Liver (tissue), 9 donors: Measurements from ENCODE around the gene FAM204A. TPM values are rescaled to one million over a fixed set of nuclear protein-coding genes. Genes with fewer than 3 reads are reported as not detected.

Experiments
- DNase-seq: peaks from one replicate; pipeline ENCODE4 v3.0.0-alpha.2; 2017; ENCODE audit warnings: low spot score
- H3K27ac ChIP-seq, 2 donors: one replicate each; pipeline ENCODE4 v1.7.0; 2013; ENCODE audit warnings: inconsistent platforms in 2 of 2, low read length in 2 of 2, control low read depth in 1 of 2, low read depth in 1 of 2, mild to moderate bottlenecking in 1 of 2
- H3K27me3 ChIP-seq, 4 donors: one replicate each; pipeline versions ENCODE4 v1.6.1 to v1.7.0; 2013; ENCODE audit warnings: low read length in 3 of 4, inconsistent platforms in 1 of 4, mild to moderate bottlenecking in 1 of 4, moderate library complexity in 1 of 4; ENCODE audit not compliant: control insufficient read depth in 4 of 4, insufficient read depth in 4 of 4
- H3K36me3 ChIP-seq, 4 donors: one replicate each; pipeline versions ENCODE4 v1.6.1 to v1.7.0; 2013; ENCODE audit warnings: low read length in 3 of 4, mild to moderate bottlenecking in 3 of 4, low read depth in 1 of 4, moderate library complexity in 1 of 4; ENCODE audit not compliant: control insufficient read depth in 4 of 4, insufficient read depth in 3 of 4
- H3K4me1 ChIP-seq, 4 donors: one replicate each; pipeline versions ENCODE4 v1.6.1 to v1.7.0; 2013; ENCODE audit warnings: low read length in 3 of 4, mild to moderate bottlenecking in 3 of 4, moderate library complexity in 1 of 4; ENCODE audit not compliant: control insufficient read depth in 4 of 4, insufficient read depth in 4 of 4
- H3K4me3 ChIP-seq, 3 donors: one replicate each; pipeline versions ENCODE4 v1.6.1 to v1.7.0; 2013; ENCODE audit warnings: low read length in 3 of 3, control low read depth in 1 of 3, low read depth in 1 of 3, mild to moderate bottlenecking in 1 of 3
- H3K9ac ChIP-seq, 2 donors: one replicate each; pipeline ENCODE4 v1.7.0; 2013; ENCODE audit warnings: low read length in 2 of 2, mild to moderate bottlenecking in 2 of 2, moderate library complexity in 2 of 2, control low read depth in 1 of 2, low read depth in 1 of 2
- H3K9me3 ChIP-seq, 4 donors: one replicate each; pipeline versions ENCODE4 v1.6.1 to v1.7.0; 2013; ENCODE audit warnings: low read length in 3 of 4; ENCODE audit not compliant: control insufficient read depth in 4 of 4
- ATF3 ChIP-seq: IDR thresholded peaks from 2 replicates; pipeline ENCODE4 v1.6.1; 2016; ENCODE audit warnings: antibody characterized with exemption
- EGR1 ChIP-seq, 2 donors: IDR thresholded peaks; 2 replicates each; pipeline ENCODE4 v1.6.1; 2016 to 2018; ENCODE audit warnings: antibody characterized with exemption in 2 of 2, low read depth in 2 of 2
- FOXA1 ChIP-seq: IDR thresholded peaks from 2 replicates; pipeline ENCODE4 v1.6.1; 2016; ENCODE audit warnings: antibody characterized with exemption
- GABPA ChIP-seq, 2 donors: IDR thresholded peaks in 1 of 2; conservative IDR thresholded peaks in 1 of 2; 2 replicates each; pipeline ENCODE4 v1.6.1; 2016; ENCODE audit warnings: antibody characterized with exemption in 2 of 2, mild to moderate bottlenecking in 1 of 2, moderate library complexity in 1 of 2
- HNF4A ChIP-seq, 2 donors: conservative IDR thresholded peaks; 2 replicates each; pipeline ENCODE4 v1.6.1; 2016; ENCODE audit warnings: antibody characterized with exemption in 2 of 2, mild to moderate bottlenecking in 2 of 2
- HNF4G ChIP-seq: IDR thresholded peaks from 2 replicates; pipeline ENCODE4 v1.6.1; 2016; ENCODE audit warnings: antibody characterized with exemption
- JUND ChIP-seq, 2 donors: IDR thresholded peaks; 2 replicates each; pipeline ENCODE4 v1.6.1; 2016; ENCODE audit warnings: antibody characterized with exemption in 2 of 2
- MAX ChIP-seq: IDR thresholded peaks from 2 replicates; pipeline ENCODE4 v1.6.1; 2016; ENCODE audit warnings: antibody characterized with exemption
- NR2F2 ChIP-seq: IDR thresholded peaks from 2 replicates; pipeline ENCODE4 v1.6.1; 2016; ENCODE audit warnings: antibody characterized with exemption
- RAD21 ChIP-seq, 2 donors: IDR thresholded peaks; 2 replicates each; pipeline ENCODE4 v1.6.1; 2016; ENCODE audit warnings: antibody characterized with exemption in 2 of 2, mild to moderate bottlenecking in 2 of 2
- REST ChIP-seq: IDR thresholded peaks from 2 replicates; pipeline ENCODE4 v1.6.1; 2016; ENCODE audit warnings: antibody characterized with exemption, mild to moderate bottlenecking
- RXRA ChIP-seq, 2 donors: IDR thresholded peaks; 2 replicates each; pipeline ENCODE4 v1.6.1; 2017 to 2018; ENCODE audit warnings: antibody characterized with exemption in 2 of 2, mild to moderate bottlenecking in 1 of 2
- SP1 ChIP-seq: IDR thresholded peaks from 2 replicates; pipeline ENCODE4 v1.6.1; 2018; ENCODE audit warnings: antibody characterized with exemption, mild to moderate bottlenecking
- TAF1 ChIP-seq: conservative IDR thresholded peaks from 2 replicates; pipeline ENCODE4 v1.6.1; 2016; ENCODE audit warnings: antibody characterized with exemption, mild to moderate bottlenecking
- YY1 ChIP-seq: IDR thresholded peaks from 2 replicates; pipeline ENCODE4 v1.6.1; 2016; ENCODE audit warnings: antibody characterized with exemption, mild to moderate bottlenecking
- WGBS: extraction: QIAGEN DNeasy Blood & Tissue Kit; methylation state at CpG from one replicate; pipeline ENCODE4 v1.1.7; 2013; 5-methylcytosine and 5-hydroxymethylcytosine counted together
- polyA plus RNA-seq, 2 donors: library from polyadenylated mRNA; stranded (reverse) in 1 of 2; unstranded in 1 of 2; fragments of 200-250 nt in 1 of 2; fragments of >200 nt in 1 of 2; fragmentation: Nextera tagmentation in 1 of 2; extraction: Ambion mirVana in 1 of 2; gene quantifications; one replicate each; pipeline versions ENCODE4 v1.2.1 to v1.2.3, GENCODE V29; 2013 to 2015
- total RNA-seq, 2 donors: library from RNA; depleted of rRNA; stranded (reverse); fragments of >200 nt; gene quantifications; one replicate each; pipeline ENCODE4 v1.2.3, GENCODE V29; 2014
- TF ChIP-seq, protein P1 (sequence below): IDR thresholded peaks from 2 replicates; pipeline ENCODE4 v1.6.1; 2016; ENCODE audit warnings: antibody characterized with exemption
- donor health status: healthy.
- donor health status: healthy.
- donor health status: healthy.
- donor health status: healthy.
- donor health status: healthy.

The FAM204A gene
- total RNA-seq: 10 to 100 TPM; 19.9 to 22.8 TPM
- polyA plus RNA-seq: 10 to 100 TPM; 17.4 to 22.7 TPM

GRCh38 chr10:118341791-118342637 is at the start of gene FAM204A:
TSS of gene FAM204A (minus strand) at chr10:118342324. CDS start at chr10:118336415, 5,909 bp downstream.
- no peak for TF ChIP-seq FOXA1
- peak; percentile 96 for TF ChIP-seq SP1
- TF ChIP-seq, protein P1, sequence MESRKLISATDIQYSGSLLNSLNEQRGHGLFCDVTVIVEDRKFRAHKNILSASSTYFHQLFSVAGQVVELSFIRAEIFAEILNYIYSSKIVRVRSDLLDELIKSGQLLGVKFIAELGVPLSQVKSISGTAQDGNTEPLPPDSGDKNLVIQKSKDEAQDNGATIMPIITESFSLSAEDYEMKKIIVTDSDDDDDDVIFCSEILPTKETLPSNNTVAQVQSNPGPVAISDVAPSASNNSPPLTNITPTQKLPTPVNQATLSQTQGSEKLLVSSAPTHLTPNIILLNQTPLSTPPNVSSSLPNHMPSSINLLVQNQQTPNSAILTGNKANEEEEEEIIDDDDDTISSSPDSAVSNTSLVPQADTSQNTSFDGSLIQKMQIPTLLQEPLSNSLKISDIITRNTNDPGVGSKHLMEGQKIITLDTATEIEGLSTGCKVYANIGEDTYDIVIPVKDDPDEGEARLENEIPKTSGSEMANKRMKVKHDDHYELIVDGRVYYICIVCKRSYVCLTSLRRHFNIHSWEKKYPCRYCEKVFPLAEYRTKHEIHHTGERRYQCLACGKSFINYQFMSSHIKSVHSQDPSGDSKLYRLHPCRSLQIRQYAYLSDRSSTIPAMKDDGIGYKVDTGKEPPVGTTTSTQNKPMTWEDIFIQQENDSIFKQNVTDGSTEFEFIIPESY: peak; percentile 1
- TF ChIP-seq YY1: peak; percentile 99
- peak in 1 of 2 donors; percentile 45 for TF ChIP-seq GABPA (IDR thresholded peaks at IDR 0.05 in 1 of 2, conservative IDR thresholded peaks at IDR 0.05 in 1 of 2)
- TF ChIP-seq JUND (IDR thresholded peaks at IDR 0.05): no peak
- H3K4me3 ChIP-seq: peak within 1 kb of the TSS; percentile 93 to 99 (median 97)
- H3K9ac ChIP-seq: peak within 1 kb of the TSS; percentile 66 to 94
- peak within 1 kb of the TSS; percentile 68 to 73 for H3K27ac ChIP-seq
- no peaks in the 10 kb centered on the region for H3K9me3 ChIP-seq
- WGBS: under 1% methylated on average over 45 of the region's 45 CpGs
- H3K36me3 ChIP-seq: no peaks in the 10 kb centered on the region
- DNase-seq: peak; percentile 97
- no peaks in the 10 kb centered on the region for H3K27me3 ChIP-seq
- peaks cover 2 to 20% (median 17%) of the 10 kb centered on the region in 4 donors for H3K4me1 ChIP-seq

DNA sequence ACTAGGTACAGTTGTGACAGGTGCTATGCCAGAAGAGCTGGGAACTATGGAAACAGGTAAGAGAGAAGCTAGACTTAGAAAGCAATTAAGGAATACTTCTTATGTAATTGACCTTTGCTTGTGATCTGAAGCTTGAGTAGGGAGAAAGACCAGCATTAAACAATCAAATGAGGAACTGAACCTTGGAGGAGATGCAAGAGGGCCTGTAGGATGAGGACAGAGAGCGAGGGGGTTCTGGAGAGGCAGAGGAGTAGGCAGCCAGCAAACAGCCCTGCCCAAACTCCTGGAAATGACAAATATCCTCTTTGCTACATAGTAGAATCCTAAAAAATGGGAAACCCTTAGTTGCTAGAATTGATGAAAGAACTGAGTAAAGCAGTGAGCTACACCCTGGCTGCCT is 41.6 kb upstream of the FAM204A start:
- DNase-seq: no peak
- Histone ChIP-seq H3K9ac (no peak overlapping the region), H3K27me3 (peaks cover 0 to 4% (median 2%) of the 10 kb centered on the region in 4 donors), H3K27ac (no peak overlapping the region), H3K9me3 (peaks cover 3 to 6% (median 4%) of the 10 kb centered on the region in 4 donors), H3K4me1 (no peaks in the 10 kb centered on the region), H3K36me3 (no peaks in the 10 kb centered on the region), H3K4me3 (no peak overlapping the region)
- TF ChIP-seq REST (no peak), TAF1 (no peak), RAD21 (IDR thresholded peaks at IDR 0.05) (no peak), JUND (IDR thresholded peaks at IDR 0.05) (no peak), ATF3 (no peak), HNF4A (conservative IDR thresholded peaks at IDR 0.05) (no peak), GABPA (IDR thresholded peaks at IDR 0.05 in 1 of 2, conservative IDR thresholded peaks at IDR 0.05 in 1 of 2) (no peak), SP1 (no peak), HNF4G (no peak), RXRA (IDR thresholded peaks at IDR 0.05) (no peak), YY1 (no peak), EGR1 (IDR thresholded peaks at IDR 0.05; ENCODE audit: low read depth in 2 of 2) (no peak), NR2F2 (no peak), MAX (no peak)
- TF ChIP-seq, protein P1: no peak
- 74% methylated on average over 1 of the region's 1 CpG for WGBS
